DMS 273 (cell line): Measurements from ENCODE around the gene KLHL21.

ENCODE experiments used
- DNase-seq: peaks from one replicate; lab custom pipeline; 2025; ENCODE audit not compliant: unreplicated experiment; lab: John Stamatoyannopoulos, UW

The KLHL21 gene

GRCh38 chr1:6625584-6626149, 23.0 kb upstream of the KLHL21 start:
- peak; percentile 56 for DNase-seq

GRCh38 chr1:6624710-6625583, 22.3 kb upstream of the KLHL21 start, which contains the start of gene THAP3:
TSS of gene THAP3 (plus strand) at chr1:6624868. CDS start at chr1:6625219, 351 bp downstream.
- peak; percentile 93 for DNase-seq

GRCh38 chr1:6623269-6623965, 20.7 kb upstream of the KLHL21 start:
- no peak for DNase-seq

- DNase-seq: no peak
Measured at GRCh38 chr1:6622396-6623152, 19.9 kb upstream of the KLHL21 start.

- DNase-seq: peak; percentile 43
Measured at GRCh38 chr1:6621429-6622391, 19.0 kb upstream of the KLHL21 start.

- DNase-seq: no peak
Measured at GRCh38 chr1:6619045-6619444, 16.4 kb upstream of the KLHL21 start.

- no peak for DNase-seq
Measured at GRCh38 chr1:6614929-6615785, 12.5 kb upstream of the KLHL21 start.

- DNase-seq: peak; percentile 69
Measured at GRCh38 chr1:6614019-6614928, 11.6 kb upstream of the KLHL21 start.

- peak; percentile 100 for DNase-seq
Measured at GRCh38 chr1:6613361-6614018, 10.8 kb upstream of the KLHL21 start, which contains the start of gene PHF13. TSS of gene PHF13 (plus strand) at chr1:6613731. CDS start at chr1:6614067, 336 bp downstream.

GRCh38 chr1:6612641-6613360, 10.1 kb upstream of the KLHL21 start:
- DNase-seq: peak; percentile 88

GRCh38 chr1:6603915-6604558, 1.4 kb upstream of the KLHL21 start:
- no peak for DNase-seq

- peak; percentile 74 for DNase-seq
Measured at GRCh38 chr1:6603238-6603914, 707 bp upstream of the KLHL21 start.

- peak; percentile 89 for DNase-seq
Measured at GRCh38 chr1:6601923-6602668, 573 bp downstream of the KLHL21 start.

GRCh38 chr1:6601049-6601922, 1.4 kb downstream of the KLHL21 start:
- peak; percentile 81 for DNase-seq
